ENCODE measurements around the gene FRMD4B. TPM values are rescaled to one million over a fixed set of nuclear protein-coding genes. Genes with fewer than 3 reads are reported as not detected.

FRMD4B gene
- total and polyA plus RNA-seq, 7 donors = 1.1 to 4.0 (median 2.9) TPM

- ATAC-seq (no peak), DNase-seq (no peak)
- no peaks in the 10 kb centered on the region for H3K9me3 ChIP-seq
- no peaks in the 10 kb centered on the region for H3K27me3 ChIP-seq (ENCODE audit: insufficient read depth in 3 of 3, low read length in 2 of 3)
- intact Hi-C loops (cut with DNase I) = no loop called here
- 88 to 94% (median 94%) methylated on average over 2 of the region's 2 CpGs for WGBS, 3 donors
- H3K36me3 ChIP-seq (ENCODE audit: insufficient read depth in 1 of 2, low read depth in 1 of 2) = no peaks in the 10 kb centered on the region
- H3K27ac ChIP-seq = no peak overlapping the region
- H3K4me3 ChIP-seq = no peak overlapping the region
- TF ChIP-seq, protein P1, sequence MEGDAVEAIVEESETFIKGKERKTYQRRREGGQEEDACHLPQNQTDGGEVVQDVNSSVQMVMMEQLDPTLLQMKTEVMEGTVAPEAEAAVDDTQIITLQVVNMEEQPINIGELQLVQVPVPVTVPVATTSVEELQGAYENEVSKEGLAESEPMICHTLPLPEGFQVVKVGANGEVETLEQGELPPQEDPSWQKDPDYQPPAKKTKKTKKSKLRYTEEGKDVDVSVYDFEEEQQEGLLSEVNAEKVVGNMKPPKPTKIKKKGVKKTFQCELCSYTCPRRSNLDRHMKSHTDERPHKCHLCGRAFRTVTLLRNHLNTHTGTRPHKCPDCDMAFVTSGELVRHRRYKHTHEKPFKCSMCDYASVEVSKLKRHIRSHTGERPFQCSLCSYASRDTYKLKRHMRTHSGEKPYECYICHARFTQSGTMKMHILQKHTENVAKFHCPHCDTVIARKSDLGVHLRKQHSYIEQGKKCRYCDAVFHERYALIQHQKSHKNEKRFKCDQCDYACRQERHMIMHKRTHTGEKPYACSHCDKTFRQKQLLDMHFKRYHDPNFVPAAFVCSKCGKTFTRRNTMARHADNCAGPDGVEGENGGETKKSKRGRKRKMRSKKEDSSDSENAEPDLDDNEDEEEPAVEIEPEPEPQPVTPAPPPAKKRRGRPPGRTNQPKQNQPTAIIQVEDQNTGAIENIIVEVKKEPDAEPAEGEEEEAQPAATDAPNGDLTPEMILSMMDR (IDR thresholded peaks at IDR 0.05) = no peak
- H3K4me1 ChIP-seq = no peaks in the 10 kb centered on the region
Observed at GRCh38 chr3:69232482-69232881, 153.4 kb downstream of the FRMD4B start.

DNA sequence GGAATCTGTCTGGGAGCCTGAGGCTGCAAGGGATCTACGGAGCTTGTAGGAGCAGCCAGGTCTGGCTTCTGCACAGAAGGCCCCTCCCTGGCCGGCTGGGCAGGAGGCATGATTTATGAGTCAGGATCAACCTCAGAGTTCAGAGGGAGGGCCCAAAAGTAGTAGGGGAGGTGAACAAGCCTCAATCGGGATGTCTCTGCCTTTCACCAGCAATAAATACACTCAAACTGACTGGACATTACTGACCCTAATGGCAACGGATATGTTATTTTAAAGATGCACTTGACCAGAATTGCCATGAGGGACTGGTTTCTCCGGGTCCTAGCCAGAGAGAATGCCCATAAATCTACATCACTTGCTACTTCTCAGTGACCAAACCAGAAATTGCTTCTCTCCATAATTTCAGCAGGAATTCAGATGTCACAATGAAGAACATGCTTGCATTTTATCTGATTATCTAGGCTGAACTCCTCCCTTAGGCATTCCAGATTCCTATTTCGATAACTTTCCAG is 153.9 kb downstream of the FRMD4B start:
- Histone ChIP-seq H3K4me1 (no peaks in the 10 kb centered on the region), H3K36me3 (ENCODE audit: insufficient read depth in 1 of 2, low read depth in 1 of 2) (no peaks in the 10 kb centered on the region), H3K27ac (no peak overlapping the region), H3K4me3 (no peak overlapping the region), H3K27me3 (ENCODE audit: insufficient read depth in 3 of 3, low read length in 2 of 3) (no peaks in the 10 kb centered on the region), H3K9me3 (no peaks in the 10 kb centered on the region)
- DNase-seq = no peak
- no peak for ATAC-seq
- intact Hi-C loops (cut with DNase I) = no loop called here
- TF ChIP-seq, protein P1 (IDR thresholded peaks at IDR 0.05) = no peak
- 25 to 44% (median 29%) methylated on average over 6 of the region's 6 CpGs for WGBS, 3 donors

- no peaks in the 10 kb centered on the region for H3K36me3 ChIP-seq (ENCODE audit: insufficient read depth in 1 of 2, low read depth in 1 of 2)
- H3K9me3 ChIP-seq = no peaks in the 10 kb centered on the region
- ATAC-seq (no peak), DNase-seq (no peak)
- WGBS, 3 donors = 68 to 83% (median 78%) methylated on average over 1 of the region's 1 CpG
- TF ChIP-seq, protein P1 (IDR thresholded peaks at IDR 0.05) = no peak
- intact Hi-C loops (cut with DNase I) = no loop called here
- no peak overlapping the region for H3K4me3 ChIP-seq
- no peaks in the 10 kb centered on the region for H3K27me3 ChIP-seq (ENCODE audit: insufficient read depth in 3 of 3, low read length in 2 of 3)
- H3K4me1 ChIP-seq = no peaks in the 10 kb centered on the region
- no peak overlapping the region for H3K27ac ChIP-seq
Observed at GRCh38 chr3:69226071-69226470, 159.8 kb downstream of the FRMD4B start.

DNA sequence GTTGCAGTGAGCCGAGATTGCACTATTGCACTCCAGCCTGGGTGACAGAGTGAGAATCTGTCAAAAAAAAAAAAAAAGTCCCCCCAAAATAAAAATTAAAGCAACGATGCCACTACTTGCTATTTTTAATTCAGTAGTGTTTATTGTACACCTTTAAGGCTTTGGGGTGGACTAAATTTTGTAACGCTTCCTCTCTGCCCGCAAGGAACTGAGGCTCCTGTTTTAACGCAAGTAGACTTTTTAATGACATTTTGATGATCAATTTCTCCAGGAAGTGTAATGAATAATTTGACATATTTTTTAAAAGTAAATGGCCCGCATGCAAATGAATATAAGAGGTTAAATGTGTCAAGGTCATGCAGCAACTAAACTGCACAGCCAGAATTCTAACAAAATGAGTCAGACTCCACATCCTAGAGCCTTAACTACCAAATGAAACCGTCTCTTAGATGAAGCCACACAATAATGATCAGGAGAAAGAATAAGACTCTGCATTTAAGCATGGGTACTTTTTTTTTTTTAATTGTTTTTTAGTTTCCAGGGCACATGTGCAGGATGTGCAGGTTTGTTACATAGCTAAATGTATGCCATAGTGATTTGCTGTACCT is 166.7 kb downstream of the FRMD4B start:
- Histone ChIP-seq H3K4me1 (no peaks in the 10 kb centered on the region), H3K9me3 (no peaks in the 10 kb centered on the region), H3K27me3 (ENCODE audit: insufficient read depth in 3 of 3, low read length in 2 of 3) (no peaks in the 10 kb centered on the region), H3K27ac (no peak overlapping the region), H3K36me3 (ENCODE audit: insufficient read depth in 1 of 2, low read depth in 1 of 2) (no peaks in the 10 kb centered on the region), H3K4me3 (no peak overlapping the region)
- intact Hi-C loops (cut with DNase I) = no loop called here
- TF ChIP-seq, protein P1 (IDR thresholded peaks at IDR 0.05) = no peak
- no peak for DNase-seq
- 93 to 97% (median 95%) methylated on average over 7 of the region's 7 CpGs for WGBS, 3 donors
- no peak for ATAC-seq

DNA sequence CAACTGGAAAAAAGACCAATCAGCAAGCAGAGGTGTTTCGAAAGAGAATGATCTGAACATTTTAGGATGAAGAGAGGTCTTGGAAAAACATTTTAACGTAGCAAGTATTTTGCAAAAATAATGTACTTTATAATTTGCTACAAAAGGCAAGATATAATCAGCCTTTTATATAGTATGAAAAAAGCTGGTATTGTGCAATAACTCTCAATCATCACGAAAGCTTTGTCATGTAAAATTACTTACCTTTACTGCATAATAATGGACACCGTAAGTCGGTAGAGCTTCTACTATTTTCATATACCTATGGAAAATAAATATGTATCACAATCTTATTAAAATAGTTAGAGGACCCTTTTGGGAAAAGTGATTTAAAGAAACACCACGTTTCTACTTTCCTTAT is 167.8 kb downstream of the FRMD4B start:
- WGBS, 3 donors = 93 to 96% (median 94%) methylated on average over 6 of the region's 6 CpGs
- intact Hi-C loops (cut with DNase I) = no loop called here
- Histone ChIP-seq H3K4me3 (no peak overlapping the region), H3K9me3 (no peaks in the 10 kb centered on the region), H3K36me3 (ENCODE audit: insufficient read depth in 1 of 2, low read depth in 1 of 2) (no peaks in the 10 kb centered on the region), H3K27ac (no peak overlapping the region), H3K27me3 (ENCODE audit: insufficient read depth in 3 of 3, low read length in 2 of 3) (no peaks in the 10 kb centered on the region), H3K4me1 (no peaks in the 10 kb centered on the region)
- ATAC-seq (no peak), DNase-seq (no peak)
- TF ChIP-seq, protein P1 (IDR thresholded peaks at IDR 0.05) = no peak
